K562 (cell line): ENCODE data around the gene TM7SF3. TPM values are rescaled to one million over a fixed set of nuclear protein-coding genes. Genes with fewer than 3 reads are reported as not detected.

Experiments
- ATAC-seq: fragments of 200-7000 bp; cut with Tn5 transposase; 3 replicates; pipeline ENCODE4 v1.9.1; 2020; ENCODE audit warnings: moderate library complexity
- BruUV-seq: library from RNA; stranded (reverse); fragments of 400-500 nt; replicated peaks from 2 replicates; lab custom pipeline; 2021; lab: Mats Ljungman, UMichigan
- CTCF ChIA-PET: fragments of 300-600 bp; formaldehyde crosslinking; extraction: SDS; loops from one replicate; lab custom pipeline; 2021; ENCODE audit warnings: low intra/inter-chr PET ratio; lab: Yijun Ruan, JAX
- POLR2A ChIA-PET: fragments of 300-600, 350-650 bp; sonication (Branson Sonifier 250); formaldehyde crosslinking; extraction: SDS; loops from one replicate; lab custom pipeline; 2021; ENCODE audit warnings: antibody characterized with exemption, inconsistent platforms; lab: Yijun Ruan, JAX
- DNase-seq, 4 experiments: peaks; one replicate each; pipeline versions ENCODE4 v3.0.0 to v3.0.0-alpha.2; 2011 to 2018; ENCODE audit warnings: low spot score in 3 of 4, mixed read lengths in 3 of 4; ENCODE audit errors: extremely low read depth in 1 of 4
- FAIRE-seq: peaks from 2 replicates; lab custom pipeline; 2011; peaks lifted over from hg19 to GRCh38; lab: Jason Lieb, UNC
- H2AFZ ChIP-seq: 2 replicates; pipeline ENCODE4 v1.6.0; 2011; ENCODE audit warnings: low read depth, low read length, control low read depth, inconsistent platforms
- H3K27ac ChIP-seq: fragments of 200-600 bp; 3 replicates; pipeline ENCODE4 v1.8.0; 2011; ENCODE audit warnings: low read depth, mild to moderate bottlenecking, control low read depth, inconsistent platforms, low read length, moderate library complexity, mixed read lengths; ENCODE audit errors: extremely low read depth
- H3K27me3 ChIP-seq, 2 experiments: fragments of 300-600 bp in 1 of 2; 2 replicates in 1 of 2; 3 replicates in 1 of 2; pipeline versions ENCODE4 v1.6.0 to v1.8.0; 2011; ENCODE audit warnings: inconsistent platforms in 2 of 2, low read length in 2 of 2, mild to moderate bottlenecking in 1 of 2, mixed read lengths in 1 of 2, moderate library complexity in 1 of 2; ENCODE audit not compliant: control insufficient read depth in 2 of 2, insufficient read depth in 2 of 2
- H3K36me3 ChIP-seq: fragments of 300-600 bp; 3 replicates; pipeline ENCODE4 v1.8.0; 2011; ENCODE audit warnings: mild to moderate bottlenecking, low read length, inconsistent platforms; ENCODE audit not compliant: control insufficient read depth, insufficient read depth
- H3K4me1 ChIP-seq, 2 experiments: fragments of 200-600 bp in 1 of 2; replicated peaks in 1 of 2; 2 replicates in 1 of 2; 3 replicates in 1 of 2; pipeline versions ENCODE4 v1.5.1 to v1.8.0; 2011; ENCODE audit warnings: inconsistent platforms in 2 of 2, low read length in 2 of 2, mild to moderate bottlenecking in 1 of 2, mixed read lengths in 1 of 2, moderate library complexity in 1 of 2; ENCODE audit not compliant: control insufficient read depth in 2 of 2, insufficient read depth in 2 of 2
- H3K4me2 ChIP-seq: 2 replicates; pipeline ENCODE4 v1.6.1; 2011; ENCODE audit warnings: low read length, control low read depth, inconsistent platforms, mixed read lengths; ENCODE audit not compliant: insufficient read depth
- H3K4me3 ChIP-seq: fragments of 200-600 bp; sonication (generic), shearing (Covaris generic); 2 replicates; pipeline ENCODE4 v1.5.1; 2016; ENCODE audit warnings: control low read depth, inconsistent platforms
- H3K79me2 ChIP-seq: fragments of 200-600 bp; 3 replicates; pipeline ENCODE4 v1.8.0; 2011; ENCODE audit warnings: low read length, inconsistent platforms; ENCODE audit not compliant: control insufficient read depth, insufficient read depth
- H3K9ac ChIP-seq, 2 experiments: 2 replicates each; pipeline versions ENCODE4 v1.6.0 to v1.6.1; 2011; ENCODE audit warnings: low read depth in 2 of 2, low read length in 2 of 2, control low read depth in 1 of 2, inconsistent platforms in 1 of 2, mild to moderate bottlenecking in 1 of 2, mixed read lengths in 1 of 2; ENCODE audit not compliant: insufficient read depth in 1 of 2
- H3K9me1 ChIP-seq: one replicate; pipeline ENCODE4 v1.6.0; 2011; ENCODE audit warnings: inconsistent platforms, mild to moderate bottlenecking, low read length, moderate library complexity; ENCODE audit not compliant: control insufficient read depth, insufficient read depth
- H3K9me3 ChIP-seq: replicated peaks from 2 replicates; pipeline ENCODE4 v1.5.1; 2011; ENCODE audit warnings: low read depth, low read length, inconsistent platforms; ENCODE audit not compliant: control insufficient read depth, insufficient read depth
- H4K20me1 ChIP-seq: replicated peaks from 2 replicates; pipeline ENCODE4 v1.6.1; 2011; ENCODE audit warnings: low read length, inconsistent platforms, mixed read lengths; ENCODE audit not compliant: control insufficient read depth, insufficient read depth
- CSDE1 ChIP-seq, 2 experiments: fragments of 450-650 bp; IDR thresholded peaks; 2 replicates each; pipeline ENCODE4 v1.6.1; 2016; ENCODE audit warnings: mild to moderate bottlenecking in 1 of 2
- PRMT5 ChIP-seq: sonication (generic); formaldehyde crosslinking; IDR thresholded peaks from 2 replicates; pipeline ENCODE4 v1.5.0; 2020; ENCODE audit warnings: missing genetic modification reagents
- ZBTB40 ChIP-seq, 2 experiments: fragments of 450-650 bp in 1 of 2; sonication (generic) in 1 of 2; formaldehyde crosslinking in 1 of 2; IDR thresholded peaks; 2 replicates each; pipeline versions ENCODE4 v1.7.1 to v1.9.0; 2016 to 2022; ENCODE audit warnings: inconsistent platforms in 1 of 2, mild to moderate bottlenecking in 1 of 2, missing genetic modification reagents in 1 of 2
- WGBS: fragments of 100-300 bp; shearing (Covaris generic); methylation state at CpG from one replicate; pipeline ENCODE4 v1.1.6; 2016; ENCODE audit warnings: low coverage, mixed read lengths; ENCODE audit not compliant: insufficient coverage; ENCODE audit errors: missing lambda C conversion rate; 5-methylcytosine and 5-hydroxymethylcytosine counted together
- in situ Hi-C: fragments of 300-500 bp; cut with MboI; formaldehyde crosslinking; loops from 4 replicates; pipeline ENCODE4 v1.15.0; 2018; ENCODE audit warnings: inconsistent platforms, mixed read lengths
- intact Hi-C: fragments of 100-400 bp; cut with micrococcal nuclease; formaldehyde crosslinking; loops from 2 replicates; pipeline ENCODE4 v1.14.2; 2022
- polyA plus RNA-seq, 8 experiments: library from polyadenylated mRNA; depleted of rRNA in 4 of 8; stranded (reverse) in 5 of 8; unstranded in 3 of 8; fragments of >200 nt; fragmentation: Nextera tagmentation in 2 of 8; fragmentation: Illumina TruSeq in 1 of 8; extraction: Ambion mirVana in 2 of 8; extraction: Trizol in 1 of 8; gene quantifications; 2 replicates each; pipeline versions ENCODE4 v1.2.1 to v1.2.3, GENCODE V29; 2011 to 2014; ENCODE audit warnings: inconsistent platforms in 1 of 8, missing spikeins in 1 of 8
- total RNA-seq, 7 experiments: library from RNA; depleted of rRNA in 6 of 7; stranded (reverse); fragments of >200 nt in 6 of 7; fragmentation: Illumina TruSeq in 2 of 7; extraction: Trizol in 2 of 7; gene quantifications; 2 replicates each; pipeline versions ENCODE4 v1.2.1 to v1.2.3, GENCODE V29; 2011 to 2021; ENCODE audit warnings: low replicate concordance in 1 of 7

TM7SF3 gene
- total and polyA plus RNA-seq, 9 of the 15 experiments (the other 6 are each of a cell fraction or from before 2014, with no cell fraction given): 9.3 to 90.4 (median 24.8) TPM

GRCh38 chr12:26997003-26997402, 17.2 kb downstream of the TM7SF3 start:
- Histone ChIP-seq H3K4me1 (no peaks in the 10 kb centered on the region), H3K27me3 (no peaks in the 10 kb centered on the region), H3K4me3 (no peak overlapping the region), H3K36me3 (peaks cover 26% of the 10 kb centered on the region), H3K9me1 (no peaks in the 10 kb centered on the region), H3K79me2 (no peaks in the 10 kb centered on the region), H2AFZ (no peak overlapping the region), H3K4me2 (no peak overlapping the region), H3K9ac (no peak overlapping the region), H4K20me1 (no peaks in the 10 kb centered on the region), H3K9me3 (no peaks in the 10 kb centered on the region), H3K27ac (no peak overlapping the region)
- ATAC-seq (no peak), FAIRE-seq (no peak), DNase-seq (no peak)
- in situ Hi-C loops: no loop called here
- intact Hi-C loops: no loop called here
- no TSS peak for BruUV-seq
- ChIA-PET POLR2A (interaction anchor here (1.4 to 1.6 kb wide), 2 partner anchors 16 to 18 kb away, joined by 4 read pairs; no protein-coding TSS in a partner anchor), CTCF (interaction anchor here (0.5 kb wide), 1 partner anchor 944 kb away, joined by 4 read pairs; no protein-coding TSS in a partner anchor)
- 78% methylated on average over 2 of the region's 2 CpGs for WGBS
- TF ChIP-seq PRMT5: no peak
- TF ChIP-seq ZBTB40 (IDR thresholded peaks at IDR 0.05): peak; percentile 52; the same call in 1 of the 2 replicates
- TF ChIP-seq ZBTB40 (CRISPR knock-in tag; IDR thresholded peaks at IDR 0.05): no peak
- TF ChIP-seq CSDE1 (IDR thresholded peaks at IDR 0.05): no peak
